Stimulated activated CD8-positive, alpha-beta memory T cell treated with anti-CD3 and anti-CD28 coated beads, Interleukin-15, amount 100 ng/mL, for 24 hours (primary cell): ENCODE data around the gene TSSK1B.
"Not testable (repeated sequence)": the region's sequence is repeated elsewhere in the genome, so short reads cannot be mapped to it uniquely, and the experiment has no call there.

Experiments
- DNase-seq: peaks from one replicate; pipeline ENCODE4 v3.0.0-alpha.2; 2020; ENCODE audit warnings: low read depth

Gene TSSK1B

GRCh38 chr5:113397986-113398385, 36.8 kb downstream of the TSSK1B start:
- DNase-seq: not testable (repeated sequence)

DNA sequence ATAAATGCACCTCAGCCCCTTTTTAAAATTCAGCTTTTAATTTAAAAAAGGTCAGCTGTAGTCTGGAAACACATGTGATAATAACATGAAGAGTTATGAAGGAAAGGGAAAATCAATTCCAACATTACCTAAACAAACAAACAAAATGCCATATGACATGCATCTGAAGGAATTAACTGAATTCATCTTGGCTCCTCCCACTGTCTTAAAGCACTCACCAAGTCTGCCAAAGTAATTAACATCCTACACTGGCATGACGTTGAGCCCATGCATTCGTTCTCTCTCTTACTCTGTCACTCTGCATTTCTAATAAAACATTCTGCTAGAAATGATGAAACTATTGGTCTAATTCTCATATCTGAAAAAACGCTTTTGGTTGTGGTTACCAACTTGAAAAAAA, 37.7 kb downstream of the TSSK1B start:
- DNase-seq: no peak

DNA sequence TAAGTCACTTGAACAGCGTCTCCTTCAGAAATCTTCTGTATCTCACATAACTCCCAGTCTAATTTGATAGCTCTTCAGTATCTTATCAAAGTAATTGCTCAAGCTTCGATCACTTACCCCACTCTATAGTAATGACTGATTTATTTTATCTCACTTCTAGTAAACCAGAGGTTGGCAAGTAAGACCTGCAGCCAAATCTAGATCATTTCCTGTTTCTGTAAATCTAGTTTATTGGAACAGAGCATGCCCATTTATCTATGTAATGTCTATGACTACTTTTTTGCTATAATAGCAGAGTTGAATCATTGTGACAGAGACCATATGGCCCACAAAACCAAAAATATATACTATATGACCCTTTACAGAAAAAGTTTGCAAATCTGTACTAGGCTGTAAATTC, 40.1 kb downstream of the TSSK1B start:
- no peak for DNase-seq

- no peak for DNase-seq
Measured at GRCh38 chr5:113390224-113390623, 44.6 kb downstream of the TSSK1B start.

DNA sequence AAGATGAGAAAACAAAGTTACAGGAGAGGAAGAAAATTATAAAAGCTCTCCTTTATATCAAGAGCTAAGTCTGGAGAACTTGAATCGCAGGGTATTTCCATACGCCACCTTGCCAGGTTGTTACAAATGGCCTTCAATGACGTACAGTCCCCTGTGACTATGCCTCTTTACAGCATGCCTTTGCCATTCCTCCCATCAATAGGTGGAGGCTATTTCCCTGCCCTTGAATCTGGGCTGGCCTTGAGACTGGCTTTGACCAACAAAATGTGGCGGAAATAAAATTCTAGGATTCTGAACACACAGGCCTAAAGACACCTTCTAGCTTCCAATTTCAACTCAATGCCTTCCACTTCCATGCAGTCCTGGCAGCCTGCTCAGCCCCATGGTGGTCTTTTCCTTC, 45.7 kb downstream of the TSSK1B start:
- no peak for DNase-seq

- DNase-seq: no peak
Measured at GRCh38 chr5:113387844-113388243, 46.9 kb downstream of the TSSK1B start.

DNA sequence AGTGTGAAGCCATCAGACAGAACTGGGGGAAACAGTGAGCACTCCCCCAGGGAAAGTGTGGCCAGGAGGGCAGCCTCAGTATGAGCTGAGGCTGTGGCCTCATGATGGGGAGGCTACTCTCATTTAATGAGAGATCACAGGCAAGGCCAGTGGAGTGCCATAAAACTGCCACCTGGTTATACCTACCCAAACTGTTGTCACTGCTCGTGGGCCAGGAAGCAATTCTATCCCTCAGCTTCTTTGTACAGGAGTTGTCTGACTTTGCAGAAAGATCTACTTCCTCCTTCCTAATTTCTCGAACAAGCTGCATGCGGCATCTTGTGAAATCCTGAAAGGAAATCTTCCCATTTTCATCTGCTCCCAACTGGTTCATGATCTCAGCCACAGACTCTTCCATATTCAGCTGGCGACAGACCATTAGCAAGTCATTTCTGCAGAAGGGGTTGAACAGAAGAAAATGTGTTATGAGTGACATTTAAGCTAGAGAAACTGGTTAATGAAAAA, 50.0 kb downstream of the TSSK1B start:
- DNase-seq: no peak

GRCh38 chr5:113382731-113383130, 52.1 kb downstream of the TSSK1B start:
- DNase-seq: no peak
